ENCODE measurements around the gene PRDM11.

The PRDM11 gene

DNA sequence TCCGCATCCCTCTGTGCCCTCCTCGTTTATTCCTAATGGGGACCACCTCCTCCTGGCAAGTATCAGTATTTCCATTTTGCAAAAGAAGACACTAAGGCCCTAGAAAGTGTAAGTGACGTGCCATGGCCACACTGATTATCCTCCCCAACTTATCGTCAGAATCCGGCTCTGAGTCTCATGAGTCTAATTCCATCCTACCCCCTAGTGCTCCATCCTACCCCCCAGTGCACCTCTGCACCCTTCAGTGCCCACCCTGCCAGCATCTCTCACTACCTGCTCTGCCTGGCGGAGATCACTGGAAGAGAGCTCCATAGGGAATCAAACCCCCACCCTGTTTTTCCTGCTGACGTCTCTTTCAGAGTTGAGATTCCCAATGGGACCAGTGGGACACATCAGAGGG lies 31.8 kb downstream of the PRDM11 start:
- DNase-seq: no peak

DNA sequence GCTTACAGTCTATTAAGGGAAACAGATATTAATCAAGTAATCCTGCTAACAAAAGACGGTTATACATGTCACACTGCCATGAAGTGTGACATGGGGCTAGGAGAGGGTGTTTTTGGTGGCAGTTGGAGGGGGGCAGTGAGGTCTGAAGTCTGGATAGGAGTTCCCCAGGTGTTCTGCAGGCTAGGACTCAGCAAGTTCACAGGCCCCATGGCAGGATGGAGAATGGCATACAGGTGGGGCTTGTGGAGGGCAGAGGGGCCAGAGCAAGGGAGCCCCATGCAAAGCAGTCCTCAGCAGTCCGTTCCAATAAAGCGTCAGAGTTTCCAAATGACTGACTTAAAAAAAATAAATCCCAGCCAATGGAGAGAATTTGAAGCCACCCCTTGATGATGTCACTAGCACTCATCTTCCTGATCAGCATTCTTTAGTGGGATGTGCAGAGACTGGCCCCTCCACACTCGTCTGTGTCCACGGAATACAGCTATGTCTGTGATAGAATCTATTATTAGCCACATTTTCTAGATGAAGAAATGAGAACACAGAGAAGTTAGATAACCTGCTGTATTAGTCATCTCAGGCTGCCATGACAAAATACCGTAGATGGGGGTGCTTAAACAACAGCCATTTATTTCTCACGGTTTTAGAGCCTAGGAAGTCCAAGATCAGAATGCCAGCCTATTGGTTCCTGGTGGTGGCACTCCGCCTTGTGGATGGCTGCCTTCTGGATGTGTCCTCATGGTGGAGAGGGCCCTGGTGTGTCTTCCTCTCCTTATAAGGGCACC lies 32.6 kb downstream of the PRDM11 start:
- DNase-seq: no peak

DNA sequence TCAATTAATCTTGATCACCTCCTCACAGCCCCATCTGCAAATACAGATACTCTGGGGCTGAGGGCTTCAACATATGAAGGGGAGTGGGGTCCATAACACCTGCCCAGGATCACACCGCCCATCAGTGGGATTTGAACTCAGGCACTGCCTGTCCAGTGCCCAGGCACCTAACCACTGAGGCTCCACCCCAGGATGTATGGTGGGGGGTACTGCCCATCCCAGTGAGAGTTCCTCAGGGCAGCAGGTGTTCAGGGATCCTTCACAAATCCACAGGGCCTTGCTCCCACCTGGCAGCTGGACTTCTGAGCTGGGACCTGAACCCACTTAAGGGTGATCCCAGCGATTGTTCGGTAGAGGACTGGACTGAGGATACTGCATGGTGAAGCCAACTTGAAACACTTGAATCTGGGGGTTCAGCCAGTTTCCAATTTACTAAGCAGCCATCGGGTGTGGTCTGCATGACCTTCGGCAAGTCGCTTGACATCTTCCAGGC lies 33.3 kb downstream of the PRDM11 start:
- peak in 1 of 2 experiments; percentile 37 for DNase-seq

DNA sequence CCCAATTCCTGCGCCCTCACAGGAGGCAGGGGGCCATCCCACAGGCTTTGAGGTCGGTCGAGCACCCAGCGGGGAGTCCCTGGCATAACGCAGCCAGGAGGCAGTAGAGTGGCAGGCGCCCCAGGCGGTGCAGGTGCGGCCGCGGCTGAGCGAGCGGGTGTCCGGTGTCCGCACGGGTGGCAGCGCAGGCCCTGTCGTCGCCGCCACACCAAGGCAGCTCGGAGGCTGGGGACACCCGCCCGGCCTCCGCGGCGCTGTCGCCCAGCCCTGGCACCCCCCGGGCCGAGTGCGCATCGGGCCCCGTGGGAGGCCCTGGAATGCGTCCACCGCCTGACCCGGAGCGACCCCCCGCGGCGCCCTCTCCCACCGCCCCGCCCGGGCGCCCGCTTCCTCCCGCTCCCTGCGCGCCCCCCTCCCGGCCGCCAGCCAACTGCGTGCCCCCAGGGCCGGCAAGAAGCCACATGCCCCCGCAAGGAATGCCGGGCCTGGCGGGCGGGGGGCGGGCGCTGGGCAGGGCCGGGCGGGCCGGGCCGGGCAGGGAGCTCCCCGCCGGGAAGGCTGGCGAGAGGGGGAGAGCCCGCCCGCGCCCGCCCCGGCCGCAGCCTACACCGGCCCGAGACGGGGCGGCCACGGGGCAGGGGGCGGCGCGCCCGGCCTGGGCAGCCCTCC lies 33.9 kb downstream of the PRDM11 start:
- peak in 1 of 2 experiments; percentile 43 for DNase-seq

DNA sequence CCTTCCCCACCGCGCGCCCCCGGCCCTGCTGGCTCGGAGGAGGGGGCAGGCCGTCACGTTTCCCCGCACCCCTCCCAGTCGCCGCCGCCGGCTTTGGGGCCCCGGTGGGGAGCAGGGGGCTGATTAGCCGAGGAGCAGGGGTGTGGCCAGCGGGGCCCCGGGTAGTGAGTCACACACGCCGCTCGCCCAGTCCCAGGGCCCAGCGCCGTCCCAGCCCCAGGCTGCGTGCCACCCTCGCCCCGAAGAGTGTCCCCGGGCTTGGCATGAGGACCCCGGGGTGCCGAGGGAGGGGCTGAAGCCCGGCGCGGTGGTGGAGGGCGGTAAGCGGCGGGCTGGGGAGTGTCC lies 34.4 kb downstream of the PRDM11 start:
- peak in 1 of 2 experiments; percentile 30 for DNase-seq

- DNase-seq: no peak
Observed at GRCh38 chr11:45181193-45181888, 34.9 kb downstream of the PRDM11 start.

GRCh38 chr11:45181889-45182550 lies 35.6 kb downstream of the PRDM11 start:
- no peak for DNase-seq

- peak in 1 of 2 experiments; percentile 6 for DNase-seq
Observed at GRCh38 chr11:45182902-45183301, 36.5 kb downstream of the PRDM11 start.

DNA sequence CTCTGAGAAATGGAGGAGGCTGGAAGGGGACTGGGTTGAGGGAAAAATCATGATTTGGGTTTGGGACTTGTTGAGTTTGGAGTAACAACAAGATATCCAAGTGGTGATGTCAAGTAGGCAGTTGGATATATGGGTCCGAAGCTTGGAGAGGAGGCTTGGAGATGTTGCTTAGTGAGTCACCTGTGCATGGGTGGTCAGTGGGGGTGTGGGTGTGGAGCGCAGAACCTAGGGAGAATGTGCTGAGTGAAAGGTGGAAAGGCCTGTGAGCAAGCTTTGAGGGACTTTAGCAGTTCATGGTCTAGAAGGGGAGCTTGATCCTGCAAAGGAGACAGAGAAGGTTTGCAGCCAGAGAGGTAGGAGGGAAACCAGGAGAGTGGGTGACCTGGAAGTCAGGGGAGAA lies 38.2 kb downstream of the PRDM11 start:
- DNase-seq: no peak

DNA sequence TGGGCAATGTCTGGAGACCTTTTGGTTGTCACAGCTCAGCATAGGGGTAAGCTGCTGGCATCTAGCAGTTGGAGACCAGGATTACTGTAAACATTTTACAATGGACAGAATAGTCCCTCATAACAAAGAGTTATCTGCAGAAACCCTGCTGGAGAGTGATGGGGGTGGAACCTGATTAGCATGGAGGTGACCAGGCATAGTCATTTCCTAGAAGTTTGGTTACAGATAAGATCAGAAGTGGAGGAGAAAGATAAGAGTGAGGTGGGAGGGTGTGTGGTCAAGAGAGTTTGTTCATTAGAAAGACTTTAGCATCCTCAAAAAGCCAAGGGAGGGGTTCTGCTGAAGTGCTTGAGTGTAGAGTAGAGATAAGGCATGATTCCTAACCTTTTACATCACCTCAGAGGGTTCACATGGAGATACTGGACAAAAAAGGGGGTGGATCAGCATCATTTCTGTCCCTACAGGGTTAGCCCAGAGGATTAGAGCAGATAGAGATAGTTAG lies 38.8 kb downstream of the PRDM11 start:
- DNase-seq: no peak

- no peak for DNase-seq
Observed at GRCh38 chr11:45187375-45187774, 40.9 kb downstream of the PRDM11 start.

DNA sequence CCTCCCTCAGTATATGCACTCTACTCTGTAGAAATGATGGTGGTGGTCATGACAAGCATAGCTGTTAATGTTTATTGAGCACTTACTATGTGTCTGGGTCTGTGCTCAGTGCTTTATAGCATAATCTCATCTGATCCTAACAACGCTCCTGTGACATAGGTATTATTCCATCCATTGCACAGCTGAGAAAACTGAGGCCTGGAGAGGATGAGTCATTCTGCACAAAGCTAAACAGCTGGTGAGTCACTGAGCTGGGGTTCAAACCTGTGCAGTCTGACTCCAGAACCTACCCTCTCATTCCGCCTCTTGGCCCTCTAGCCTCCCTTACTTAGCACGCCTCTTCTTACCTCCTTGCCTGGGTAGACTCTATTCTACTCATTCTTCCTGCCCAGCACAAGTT lies 41.7 kb downstream of the PRDM11 start:
- DNase-seq: no peak

DNA sequence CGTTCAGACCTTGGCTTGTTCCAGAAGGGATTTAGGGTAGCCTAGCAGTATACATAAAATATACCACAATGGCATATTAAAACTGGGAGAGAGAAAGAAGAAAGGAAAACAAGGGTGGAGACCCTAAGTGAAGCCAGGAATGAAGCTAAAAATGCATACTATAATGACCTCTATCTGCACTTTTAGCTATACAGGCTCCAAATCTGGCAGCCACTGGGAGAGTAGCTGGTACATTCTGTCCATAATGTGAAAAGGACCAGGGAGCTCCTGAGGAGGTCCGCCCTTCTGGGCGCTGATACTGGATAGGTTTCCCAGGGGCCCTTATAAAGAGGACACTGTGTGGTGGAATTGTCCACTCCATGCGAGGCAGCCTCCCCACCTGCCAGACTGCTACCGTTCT lies 42.8 kb downstream of the PRDM11 start:
- DNase-seq: no peak

- DNase-seq: no peak
Observed at GRCh38 chr11:45193695-45194094, 47.3 kb downstream of the PRDM11 start.

- DNase-seq: no peak
Observed at GRCh38 chr11:45204761-45205160, 58.3 kb downstream of the PRDM11 start.

DNA sequence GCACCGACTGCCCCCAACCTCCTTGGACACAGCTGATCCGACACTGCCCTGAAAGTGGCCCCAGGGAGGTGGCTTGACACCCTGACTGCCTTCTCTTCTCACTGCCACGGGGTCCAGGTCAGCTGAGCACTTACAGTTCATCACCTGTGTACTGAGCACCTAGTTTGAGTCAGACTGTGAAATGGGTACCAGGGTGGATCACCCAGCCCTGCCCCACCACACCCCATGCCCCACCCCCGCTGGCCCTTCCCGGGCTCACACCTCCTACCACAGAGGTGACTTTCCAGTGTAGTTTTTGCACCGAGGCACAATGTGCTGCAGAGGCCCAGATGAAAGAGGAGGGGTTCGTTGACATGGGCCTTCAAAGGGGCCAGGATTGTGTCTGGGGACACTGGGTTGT lies 59.5 kb downstream of the PRDM11 start:
- no peak for DNase-seq

DNA sequence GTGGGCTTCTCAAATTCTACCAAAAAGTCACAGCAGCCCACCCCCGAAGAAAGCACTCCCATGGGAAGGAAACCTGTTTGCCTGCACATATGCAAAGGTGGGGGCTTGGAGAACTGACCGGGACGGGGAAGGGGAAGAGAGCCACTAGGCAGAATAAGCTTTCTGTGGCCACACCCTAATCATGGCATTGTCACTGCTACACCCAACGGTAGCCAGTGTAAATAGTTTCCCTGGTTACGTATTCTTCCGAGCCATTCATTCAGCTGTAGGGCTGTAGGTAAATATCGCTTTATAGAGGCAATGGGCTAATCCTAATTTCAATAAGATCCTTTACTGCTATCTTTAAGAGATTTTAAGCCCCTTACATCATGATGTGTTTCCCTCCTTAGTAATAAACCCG lies 61.7 kb downstream of the PRDM11 start:
- no peak for DNase-seq

GRCh38 chr11:45209000-45209879 lies 62.8 kb downstream of the PRDM11 start:
- DNase-seq: no peak

DNA sequence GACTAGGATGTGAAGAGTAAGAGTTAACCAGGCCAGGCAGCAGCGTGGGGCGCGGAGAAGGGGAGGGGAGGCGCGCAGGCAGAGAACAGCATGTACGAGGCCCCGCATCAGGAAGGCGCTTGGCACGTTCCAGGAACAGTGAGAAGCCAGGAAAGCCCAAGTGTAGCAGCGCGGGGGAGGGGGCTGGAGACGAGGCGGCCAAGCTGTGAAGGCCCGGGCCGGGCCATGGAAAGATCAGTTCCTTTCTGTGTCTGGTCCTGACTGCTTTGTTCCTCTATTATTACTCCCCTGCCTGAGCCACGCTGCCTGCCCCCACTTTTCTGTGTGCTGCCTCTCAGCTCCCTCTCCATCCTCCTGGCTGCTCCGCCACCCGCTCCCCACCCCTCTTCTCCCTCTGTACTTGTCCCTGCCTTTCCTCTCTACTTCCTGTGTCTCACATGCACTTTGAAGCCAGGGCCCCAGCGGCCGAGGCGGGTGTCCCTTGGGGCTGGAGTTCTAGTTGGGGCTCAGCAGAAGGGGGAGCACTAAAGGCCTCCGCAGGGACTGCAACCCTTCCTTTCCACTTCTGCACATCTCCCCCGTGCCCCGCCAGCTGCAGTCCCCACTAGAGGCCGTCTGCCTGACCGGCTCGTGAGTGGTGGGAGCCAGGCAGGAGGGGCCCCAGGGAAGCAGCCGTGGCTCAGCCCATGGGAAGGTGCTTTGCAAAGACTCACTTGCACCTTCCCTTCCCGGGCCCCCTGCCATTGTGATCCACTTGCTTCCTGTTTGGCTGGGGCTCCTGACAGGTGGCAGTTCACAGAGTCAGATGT lies 63.7 kb downstream of the PRDM11 start:
- DNase-seq: no peak

DNA sequence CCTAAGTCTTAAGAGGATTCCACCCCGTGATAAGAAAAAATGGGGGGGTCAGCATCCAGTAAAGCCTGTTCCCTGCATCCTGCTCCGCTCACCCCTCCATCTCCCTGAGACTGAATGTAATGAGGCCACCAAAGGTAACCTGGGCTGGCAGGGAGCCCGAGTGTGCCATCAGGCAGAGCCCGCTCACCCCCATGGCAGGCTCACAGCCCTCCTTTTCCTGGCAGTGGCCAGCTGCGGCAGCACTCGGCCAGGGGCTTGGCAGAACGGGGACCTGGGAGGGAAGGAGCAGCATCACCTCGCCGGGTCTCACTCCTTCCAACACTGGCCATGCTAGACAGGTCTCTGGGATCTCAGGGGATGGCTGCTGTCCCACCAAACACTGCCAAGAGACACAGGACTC lies 64.4 kb downstream of the PRDM11 start:
- DNase-seq: no peak

DNA sequence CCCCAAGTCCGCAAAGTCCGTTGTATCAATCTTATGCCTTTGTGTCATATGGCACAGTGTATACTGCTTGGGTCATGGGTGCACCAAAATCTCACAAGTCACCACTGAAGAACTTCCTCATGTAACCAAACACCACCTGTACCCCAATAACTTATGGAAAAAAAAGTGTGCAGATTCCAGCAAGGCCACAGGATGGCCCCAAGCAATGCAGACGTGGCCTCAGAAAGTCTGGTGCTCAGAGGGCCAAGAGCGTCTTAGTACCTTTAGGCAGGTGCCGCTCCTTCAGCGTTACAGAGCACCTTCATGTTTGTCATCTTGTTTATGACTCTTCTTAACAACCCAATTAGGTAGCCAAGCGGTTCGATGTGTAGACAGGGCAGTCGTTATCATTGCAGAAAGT lies 65.3 kb downstream of the PRDM11 start:
- DNase-seq: no peak

Data from SW 1271 (cell line).